GM12878 (cell line): ENCODE data around the gene CEP170B. TPM values are rescaled to one million over a fixed set of nuclear protein-coding genes. Genes with fewer than 3 reads are reported as not detected.

Experiments
- ATAC-seq: fragments of 200-7000 bp; cut with Tn5 transposase; 3 replicates; pipeline ENCODE4 v1.9.1; 2020; ENCODE audit warnings: mild to moderate bottlenecking, moderate library complexity
- BruUV-seq: library from RNA; stranded (reverse); fragments of 400-500 nt; replicated peaks from 2 replicates; lab custom pipeline; 2021; lab: Mats Ljungman, UMichigan
- CTCF ChIA-PET: fragments of 300-600 bp; sonication (Branson Sonifier 250); formaldehyde crosslinking; extraction: SDS; loops from one replicate; lab custom pipeline; 2021; ENCODE audit warnings: inconsistent platforms; lab: Yijun Ruan, JAX
- POLR2A ChIA-PET: fragments of 350-600 bp; formaldehyde crosslinking; extraction: SDS; loops from one replicate; lab custom pipeline; 2021; ENCODE audit warnings: inconsistent platforms; lab: Charles Lee
- RAD21 ChIA-PET: fragments of 300-600 bp; sonication (Branson Sonifier 250); formaldehyde crosslinking; loops from one replicate; lab custom pipeline; 2023; ENCODE audit warnings: antibody characterized with exemption; ENCODE audit not compliant: unreplicated experiment; lab: Charles Lee
- SMC1A ChIA-PET: fragments of 300-600 bp; sonication (Branson Sonifier 250); formaldehyde crosslinking; loops from one replicate; lab custom pipeline; 2023; ENCODE audit not compliant: unreplicated experiment, uncharacterized antibody; lab: Charles Lee
- DNase-seq: peaks from one replicate; pipeline ENCODE4 v3.0.0-alpha.2; 2011; ENCODE audit warnings: low read depth, low spot score
- FAIRE-seq: peaks from 3 replicates; lab custom pipeline; 2011; peaks lifted over from hg19 to GRCh38; lab: Jason Lieb, UNC
- H2AFZ ChIP-seq: 2 replicates; pipeline ENCODE4 v1.6.0; 2011; ENCODE audit warnings: low read depth, low read length, control low read depth; ENCODE audit not compliant: control insufficient read depth
- H3K27ac ChIP-seq: 2 replicates; pipeline ENCODE4 v1.5.1; 2011; ENCODE audit warnings: control low read depth; ENCODE audit not compliant: control insufficient read depth, insufficient read depth
- H3K27me3 ChIP-seq, 2 experiments: replicated peaks in 1 of 2; 2 replicates each; pipeline versions ENCODE4 v1.6.0 to v1.6.1; 2011; ENCODE audit warnings: low read length in 1 of 2; ENCODE audit not compliant: control insufficient read depth in 2 of 2, insufficient read depth in 2 of 2
- H3K36me3 ChIP-seq, 2 experiments: 2 replicates each; pipeline ENCODE4 v1.5.1; 2011; ENCODE audit warnings: low read length in 1 of 2; ENCODE audit not compliant: control insufficient read depth in 2 of 2, insufficient read depth in 2 of 2
- H3K4me1 ChIP-seq: 2 replicates; pipeline ENCODE4 v1.6.1; 2011; ENCODE audit warnings: mild to moderate bottlenecking, low read length, moderate library complexity, mixed read lengths; ENCODE audit not compliant: control insufficient read depth, insufficient read depth
- H3K4me2 ChIP-seq: 2 replicates; pipeline ENCODE4 v1.6.0; 2011; ENCODE audit warnings: control low read depth; ENCODE audit not compliant: control insufficient read depth, insufficient read depth
- H3K4me3 ChIP-seq: fragments of 200-600 bp; sonication (generic); 2 replicates; pipeline ENCODE4 v1.5.1; 2016
- H3K79me2 ChIP-seq: 2 replicates; pipeline ENCODE4 v1.6.0; 2011; ENCODE audit warnings: low read length; ENCODE audit not compliant: control insufficient read depth, insufficient read depth
- H3K9ac ChIP-seq: 2 replicates; pipeline ENCODE4 v1.8.0; 2011; ENCODE audit warnings: low read length, control low read depth, mixed read lengths; ENCODE audit not compliant: control insufficient read depth, insufficient read depth
- H3K9me3 ChIP-seq: replicated peaks from 3 replicates; pipeline ENCODE4 v1.5.1; 2011; ENCODE audit warnings: mild to moderate bottlenecking, low read length; ENCODE audit not compliant: control insufficient read depth, insufficient read depth
- H4K20me1 ChIP-seq: 2 replicates; pipeline ENCODE4 v1.6.0; 2011; ENCODE audit not compliant: control insufficient read depth, insufficient read depth
- CREM ChIP-seq: IDR thresholded peaks from 2 replicates; pipeline ENCODE4 v1.6.1; 2014; ENCODE audit warnings: antibody characterized with exemption, low read depth
- EP300 ChIP-seq, 2 experiments: fragments of 150-350 bp in 1 of 2; IDR thresholded peaks; 2 replicates each; pipeline ENCODE4 v1.6.1; 2011 to 2012; ENCODE audit warnings: low read depth in 2 of 2, low read length in 2 of 2, borderline replicate concordance in 1 of 2, improper control_type of control experiment in 1 of 2, inconsistent platforms in 1 of 2; ENCODE audit not compliant: control insufficient read depth in 1 of 2
- FOXM1 ChIP-seq: IDR thresholded peaks from 2 replicates; pipeline ENCODE4 v1.6.1; 2012; ENCODE audit warnings: low read depth, mild to moderate bottlenecking, inconsistent platforms, low read length, moderate library complexity
- LARP7 ChIP-seq: fragments of 450-650 bp; IDR thresholded peaks from 2 replicates; pipeline ENCODE4 v1.6.1; 2017; ENCODE audit warnings: mild to moderate bottlenecking
- RB1 ChIP-seq: fragments of 450-650 bp; formaldehyde crosslinking; IDR thresholded peaks from 2 replicates; pipeline ENCODE4 v1.6.1; 2017; ENCODE audit warnings: mild to moderate bottlenecking, borderline replicate concordance
- RCOR1 ChIP-seq: conservative IDR thresholded peaks from 2 replicates; pipeline ENCODE4 v1.6.1; 2012; ENCODE audit warnings: low read depth, low read length, improper control_type of control experiment
- TAF1 ChIP-seq: IDR thresholded peaks from 2 replicates; pipeline ENCODE4 v1.6.1; 2011; ENCODE audit warnings: mild to moderate bottlenecking, low read depth, low read length, borderline replicate concordance
- TBL1XR1 ChIP-seq: IDR thresholded peaks from 2 replicates; pipeline ENCODE4 v1.6.1; 2012; ENCODE audit warnings: low read depth, low read length, improper control_type of control experiment
- ZBED1 ChIP-seq: IDR thresholded peaks from 2 replicates; pipeline ENCODE4 v1.6.1; 2016; ENCODE audit warnings: borderline replicate concordance
- WGBS: methylation state at CpG from one replicate; pipeline ENCODE4 v1.1.6; 2016; ENCODE audit warnings: low lambda C conversion rate; ENCODE audit not compliant: insufficient replicate concordance, insufficient coverage; ENCODE audit errors: missing lambda C conversion rate; 5-methylcytosine and 5-hydroxymethylcytosine counted together
- in situ Hi-C: fragments of 300-500 bp; cut with MboI; formaldehyde crosslinking; loops from 9 replicates; pipeline ENCODE4 v1.14.3; 2018; ENCODE audit warnings: mixed read lengths
- intact Hi-C: fragments of 100-400 bp; cut with micrococcal nuclease; formaldehyde crosslinking; loops from one replicate; pipeline ENCODE4 v1.14.2; 2022; ENCODE audit not compliant: unreplicated experiment
- polyA plus RNA-seq, 11 experiments: library from polyadenylated mRNA; depleted of rRNA in 4 of 11; unstranded in 6 of 11; stranded (reverse) in 5 of 11; fragments of >200 nt; fragmentation: Nextera tagmentation in 4 of 11; fragmentation: Illumina TruSeq in 1 of 11; extraction: Ambion mirVana in 4 of 11; extraction: Trizol in 1 of 11; gene quantifications; 1 replicate in 1 of 11; 2 replicates in 10 of 11; pipeline versions ENCODE4 v1.2.1 to v1.2.3, GENCODE V29; 2011 to 2016; ENCODE audit warnings: inconsistent platforms in 2 of 11, missing spikeins in 2 of 11, low read depth in 1 of 11
- total RNA-seq, 4 experiments: library from RNA; depleted of rRNA in 3 of 4; stranded (reverse); fragments of >200 nt in 3 of 4; fragmentation: Illumina TruSeq in 1 of 4; extraction: Trizol in 1 of 4; gene quantifications; 2 replicates each; pipeline versions ENCODE4 v1.2.1 to v1.2.3, GENCODE V29; 2013 to 2021
- TF ChIP-seq, protein P1 (sequence below): IDR thresholded peaks from 2 replicates; pipeline ENCODE4 v1.6.1; 2012; ENCODE audit warnings: improper control_type of control experiment, low read depth, low read length; ENCODE audit not compliant: insufficient replicate concordance
- TF ChIP-seq, protein P2 (sequence below): fragments of 450-650 bp; IDR thresholded peaks from 2 replicates; pipeline ENCODE4 v1.6.1; 2017; ENCODE audit warnings: antibody characterized with exemption, mild to moderate bottlenecking, moderate library complexity
- TF ChIP-seq, protein P3 (sequence below): IDR thresholded peaks from 2 replicates; pipeline ENCODE4 v1.6.1; 2012; ENCODE audit warnings: low read depth, low read length, improper control_type of control experiment
- TF ChIP-seq, protein P4 (sequence below): fragments of 450-650 bp; IDR thresholded peaks from 2 replicates; pipeline ENCODE4 v1.6.1; 2014; ENCODE audit warnings: mild to moderate bottlenecking

Gene CEP170B
- total and polyA plus RNA-seq, 10 of the 15 experiments (the other 5 are each of a cell fraction or from before 2014, with no cell fraction given), result 0.01 to 0.44 (median 0.05) TPM; not detected in 4

DNA sequence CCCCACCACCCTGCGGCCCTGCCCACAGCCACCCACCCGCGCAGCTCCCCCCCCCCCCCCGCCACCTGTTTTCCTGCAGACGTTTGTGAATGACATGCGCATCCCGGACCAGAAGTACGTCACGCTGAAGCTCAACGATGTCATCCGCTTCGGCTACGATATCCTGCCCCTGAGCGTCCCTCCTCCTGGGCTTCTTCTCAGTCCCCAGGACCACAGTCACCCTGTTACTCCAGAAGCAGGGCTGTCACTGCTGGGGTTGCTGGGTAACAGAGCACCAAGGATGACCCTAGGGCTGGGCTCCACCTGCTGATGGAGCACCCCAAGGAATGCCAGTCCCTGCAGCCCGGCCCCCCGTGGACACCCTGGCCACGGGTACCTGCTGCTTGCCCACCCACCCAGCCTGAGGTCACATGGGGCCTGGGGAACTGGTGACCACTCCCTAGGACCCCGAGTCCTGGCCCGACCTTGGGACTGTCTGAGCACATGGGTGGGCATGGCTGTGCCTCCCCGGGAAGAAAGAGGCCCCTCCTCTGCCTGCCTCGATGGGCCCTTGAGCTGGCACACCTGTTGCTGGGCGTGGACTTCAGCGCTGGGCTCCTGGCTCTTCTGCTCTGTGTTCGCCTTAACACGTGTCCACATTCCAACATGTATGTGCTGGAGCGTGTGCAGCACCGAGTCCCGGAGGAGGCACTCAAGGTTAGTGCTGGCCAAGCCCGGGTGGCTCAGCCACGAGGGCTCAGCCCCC lies 12.9 kb downstream of the CEP170B start (continued):
- TF ChIP-seq, protein P1, sequence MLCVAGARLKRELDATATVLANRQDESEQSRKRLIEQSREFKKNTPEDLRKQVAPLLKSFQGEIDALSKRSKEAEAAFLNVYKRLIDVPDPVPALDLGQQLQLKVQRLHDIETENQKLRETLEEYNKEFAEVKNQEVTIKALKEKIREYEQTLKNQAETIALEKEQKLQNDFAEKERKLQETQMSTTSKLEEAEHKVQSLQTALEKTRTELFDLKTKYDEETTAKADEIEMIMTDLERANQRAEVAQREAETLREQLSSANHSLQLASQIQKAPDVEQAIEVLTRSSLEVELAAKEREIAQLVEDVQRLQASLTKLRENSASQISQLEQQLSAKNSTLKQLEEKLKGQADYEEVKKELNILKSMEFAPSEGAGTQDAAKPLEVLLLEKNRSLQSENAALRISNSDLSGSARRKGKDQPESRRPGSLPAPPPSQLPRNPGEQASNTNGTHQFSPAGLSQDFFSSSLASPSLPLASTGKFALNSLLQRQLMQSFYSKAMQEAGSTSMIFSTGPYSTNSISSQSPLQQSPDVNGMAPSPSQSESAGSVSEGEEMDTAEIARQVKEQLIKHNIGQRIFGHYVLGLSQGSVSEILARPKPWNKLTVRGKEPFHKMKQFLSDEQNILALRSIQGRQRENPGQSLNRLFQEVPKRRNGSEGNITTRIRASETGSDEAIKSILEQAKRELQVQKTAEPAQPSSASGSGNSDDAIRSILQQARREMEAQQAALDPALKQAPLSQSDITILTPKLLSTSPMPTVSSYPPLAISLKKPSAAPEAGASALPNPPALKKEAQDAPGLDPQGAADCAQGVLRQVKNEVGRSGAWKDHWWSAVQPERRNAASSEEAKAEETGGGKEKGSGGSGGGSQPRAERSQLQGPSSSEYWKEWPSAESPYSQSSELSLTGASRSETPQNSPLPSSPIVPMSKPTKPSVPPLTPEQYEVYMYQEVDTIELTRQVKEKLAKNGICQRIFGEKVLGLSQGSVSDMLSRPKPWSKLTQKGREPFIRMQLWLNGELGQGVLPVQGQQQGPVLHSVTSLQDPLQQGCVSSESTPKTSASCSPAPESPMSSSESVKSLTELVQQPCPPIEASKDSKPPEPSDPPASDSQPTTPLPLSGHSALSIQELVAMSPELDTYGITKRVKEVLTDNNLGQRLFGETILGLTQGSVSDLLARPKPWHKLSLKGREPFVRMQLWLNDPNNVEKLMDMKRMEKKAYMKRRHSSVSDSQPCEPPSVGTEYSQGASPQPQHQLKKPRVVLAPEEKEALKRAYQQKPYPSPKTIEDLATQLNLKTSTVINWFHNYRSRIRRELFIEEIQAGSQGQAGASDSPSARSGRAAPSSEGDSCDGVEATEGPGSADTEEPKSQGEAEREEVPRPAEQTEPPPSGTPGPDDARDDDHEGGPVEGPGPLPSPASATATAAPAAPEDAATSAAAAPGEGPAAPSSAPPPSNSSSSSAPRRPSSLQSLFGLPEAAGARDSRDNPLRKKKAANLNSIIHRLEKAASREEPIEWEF, result no peak
- TF ChIP-seq RCOR1, result no peak

DNA sequence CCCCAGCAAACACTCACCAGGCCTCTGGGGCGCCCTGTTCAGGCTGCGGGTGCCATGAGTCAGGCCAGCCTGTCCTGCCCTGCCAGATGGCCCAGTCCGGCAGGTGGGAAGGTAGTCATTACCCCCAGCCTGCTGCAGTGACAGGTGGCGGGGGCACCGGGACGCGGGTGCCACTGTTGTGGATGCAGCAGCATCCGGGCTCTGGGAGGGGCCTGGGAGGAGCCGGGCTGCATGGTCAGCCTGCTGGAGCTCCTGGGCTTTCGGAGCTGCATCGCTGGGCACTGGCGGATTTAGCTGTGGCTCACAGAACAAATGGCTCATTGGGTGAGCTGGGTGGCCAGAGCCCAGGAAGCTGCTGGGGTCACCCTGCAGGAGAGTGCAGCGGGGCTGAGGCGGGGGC lies 13.5 kb downstream of the CEP170B start:
- H3K27me3 ChIP-seq, result no peaks in the 10 kb centered on the region
- intact Hi-C loops, result no loop called here
- ATAC-seq, result no peak
- no peak overlapping the region for H3K9ac ChIP-seq
- no peak overlapping the region for H2AFZ ChIP-seq
- no peak overlapping the region for H3K4me3 ChIP-seq
- no peak overlapping the region for H3K27ac ChIP-seq
- DNase-seq, result no peak
- FAIRE-seq, result no peak
- ChIA-PET RAD21 (no interaction called here), POLR2A (no interaction called here), SMC1A (no interaction called here), CTCF (no interaction called here)
- H3K9me3 ChIP-seq, result no peaks in the 10 kb centered on the region
- WGBS, result 54% methylated on average over 14 of the region's 14 CpGs
- no TSS peak for BruUV-seq
- no peaks in the 10 kb centered on the region for H3K79me2 ChIP-seq
- H4K20me1 ChIP-seq, result no peaks in the 10 kb centered on the region; the same call in 1 of the 2 replicates
- H3K4me1 ChIP-seq, result no peaks in the 10 kb centered on the region
- no peak overlapping the region for H3K4me2 ChIP-seq
- in situ Hi-C loops, result no loop called here
- H3K36me3 ChIP-seq, result no peaks in the 10 kb centered on the region
- TF ChIP-seq EP300 (IDR thresholded peaks at IDR 0.05; ENCODE audit: borderline replicate concordance in 1 of 2, control insufficient read depth in 1 of 2, low read depth in 2 of 2, low read length in 2 of 2) (no peak), LARP7 (no peak), RB1 (no peak), TBL1XR1 (no peak), CREM (no peak), TAF1 (no peak), FOXM1 (no peak), ZBED1 (no peak)
- TF ChIP-seq, protein P2, sequence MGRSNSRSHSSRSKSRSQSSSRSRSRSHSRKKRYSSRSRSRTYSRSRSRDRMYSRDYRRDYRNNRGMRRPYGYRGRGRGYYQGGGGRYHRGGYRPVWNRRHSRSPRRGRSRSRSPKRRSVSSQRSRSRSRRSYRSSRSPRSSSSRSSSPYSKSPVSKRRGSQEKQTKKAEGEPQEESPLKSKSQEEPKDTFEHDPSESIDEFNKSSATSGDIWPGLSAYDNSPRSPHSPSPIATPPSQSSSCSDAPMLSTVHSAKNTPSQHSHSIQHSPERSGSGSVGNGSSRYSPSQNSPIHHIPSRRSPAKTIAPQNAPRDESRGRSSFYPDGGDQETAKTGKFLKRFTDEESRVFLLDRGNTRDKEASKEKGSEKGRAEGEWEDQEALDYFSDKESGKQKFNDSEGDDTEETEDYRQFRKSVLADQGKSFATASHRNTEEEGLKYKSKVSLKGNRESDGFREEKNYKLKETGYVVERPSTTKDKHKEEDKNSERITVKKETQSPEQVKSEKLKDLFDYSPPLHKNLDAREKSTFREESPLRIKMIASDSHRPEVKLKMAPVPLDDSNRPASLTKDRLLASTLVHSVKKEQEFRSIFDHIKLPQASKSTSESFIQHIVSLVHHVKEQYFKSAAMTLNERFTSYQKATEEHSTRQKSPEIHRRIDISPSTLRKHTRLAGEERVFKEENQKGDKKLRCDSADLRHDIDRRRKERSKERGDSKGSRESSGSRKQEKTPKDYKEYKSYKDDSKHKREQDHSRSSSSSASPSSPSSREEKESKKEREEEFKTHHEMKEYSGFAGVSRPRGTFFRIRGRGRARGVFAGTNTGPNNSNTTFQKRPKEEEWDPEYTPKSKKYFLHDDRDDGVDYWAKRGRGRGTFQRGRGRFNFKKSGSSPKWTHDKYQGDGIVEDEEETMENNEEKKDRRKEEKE, result no peak
- TF ChIP-seq, protein P3, sequence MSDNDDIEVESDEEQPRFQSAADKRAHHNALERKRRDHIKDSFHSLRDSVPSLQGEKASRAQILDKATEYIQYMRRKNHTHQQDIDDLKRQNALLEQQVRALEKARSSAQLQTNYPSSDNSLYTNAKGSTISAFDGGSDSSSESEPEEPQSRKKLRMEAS, result no peak
- TF ChIP-seq, protein P4, sequence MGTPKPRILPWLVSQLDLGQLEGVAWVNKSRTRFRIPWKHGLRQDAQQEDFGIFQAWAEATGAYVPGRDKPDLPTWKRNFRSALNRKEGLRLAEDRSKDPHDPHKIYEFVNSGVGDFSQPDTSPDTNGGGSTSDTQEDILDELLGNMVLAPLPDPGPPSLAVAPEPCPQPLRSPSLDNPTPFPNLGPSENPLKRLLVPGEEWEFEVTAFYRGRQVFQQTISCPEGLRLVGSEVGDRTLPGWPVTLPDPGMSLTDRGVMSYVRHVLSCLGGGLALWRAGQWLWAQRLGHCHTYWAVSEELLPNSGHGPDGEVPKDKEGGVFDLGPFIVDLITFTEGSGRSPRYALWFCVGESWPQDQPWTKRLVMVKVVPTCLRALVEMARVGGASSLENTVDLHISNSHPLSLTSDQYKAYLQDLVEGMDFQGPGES, result no peak
